BLaER1 treated with 17β-estradiol and CSF1 and Interleukin-3, amounts not matched to agents 10 nM and 100 nM (cell line): ENCODE results near the gene RAB20.

Experiments
- H3K27ac ChIP-seq, 11 experiments: shearing (Covaris generic); formaldehyde crosslinking; 2 replicates each; pipeline ENCODE4 v1.8.1; 2022
- H3K27me3 ChIP-seq, 11 experiments: shearing (Covaris generic); formaldehyde crosslinking; 2 replicates each; pipeline ENCODE4 v1.8.1; 2022
- H3K36me3 ChIP-seq, 11 experiments: shearing (Covaris generic); formaldehyde crosslinking; 2 replicates each; pipeline ENCODE4 v1.8.1; 2022
- H3K4me1 ChIP-seq, 10 experiments: shearing (Covaris generic); formaldehyde crosslinking; 2 replicates each; pipeline ENCODE4 v1.8.1; 2022
- H3K4me2 ChIP-seq, 11 experiments: shearing (Covaris generic); formaldehyde crosslinking; 2 replicates each; pipeline ENCODE4 v1.8.1; 2022
- H3K4me3 ChIP-seq, 10 experiments: shearing (Covaris generic); formaldehyde crosslinking; 2 replicates each; pipeline ENCODE4 v1.8.1; 2022
- H3K9ac ChIP-seq, 11 experiments: shearing (Covaris generic); formaldehyde crosslinking; 2 replicates each; pipeline ENCODE4 v1.8.1; 2022
- H3K9me3 ChIP-seq, 11 experiments: shearing (Covaris generic); formaldehyde crosslinking; replicated peaks in 1 of 11; 2 replicates each; pipeline ENCODE4 v1.8.1; 2022
- H4K20me1 ChIP-seq, 11 experiments: shearing (Covaris generic); formaldehyde crosslinking; 2 replicates each; pipeline ENCODE4 v1.8.1; 2022
- Cebpa-rat ChIP-seq, 11 experiments: shearing (Covaris generic); IDR thresholded peaks; 2 replicates each; pipeline ENCODE4 v1.8.1; 2022

The RAB20 gene

GRCh38 chr13:110521296-110521680 lies 40.2 kb downstream of the RAB20 start:
- Histone ChIP-seq H3K27ac (peak overlapping the region; percentile 86 to 96 (median 93)), H3K9ac (peak overlapping the region; percentile 76 to 90 (median 81)), H3K27me3 (no peaks in the 10 kb centered on the region), H3K4me1 (peaks cover 100% of the 10 kb centered on the region in 10 experiments), H4K20me1 (peaks cover 0 to 24% (median 0%) of the 10 kb centered on the region in 11 experiments; a peak in 5 of 22 replicates), H3K4me2 (peak overlapping the region; percentile 90 to 100 (median 97)), H3K36me3 (peaks cover 0 to 70% (median 36%) of the 10 kb centered on the region in 11 experiments; a peak in 20 of 22 replicates), H3K9me3 (0 out of 22 replicates have a peak, but pooled peaks cover 0 to 3% (median 0%) of the 10 kb centered on the region in 11 experiments), H3K4me3 (peak overlapping the region in 7 of 10 experiments; percentile 43 to 67 (median 57); a peak in 11 of 20 replicates)
- no peak for TF ChIP-seq Cebpa-rat (IDR thresholded peaks at IDR 0.05)

DNA sequence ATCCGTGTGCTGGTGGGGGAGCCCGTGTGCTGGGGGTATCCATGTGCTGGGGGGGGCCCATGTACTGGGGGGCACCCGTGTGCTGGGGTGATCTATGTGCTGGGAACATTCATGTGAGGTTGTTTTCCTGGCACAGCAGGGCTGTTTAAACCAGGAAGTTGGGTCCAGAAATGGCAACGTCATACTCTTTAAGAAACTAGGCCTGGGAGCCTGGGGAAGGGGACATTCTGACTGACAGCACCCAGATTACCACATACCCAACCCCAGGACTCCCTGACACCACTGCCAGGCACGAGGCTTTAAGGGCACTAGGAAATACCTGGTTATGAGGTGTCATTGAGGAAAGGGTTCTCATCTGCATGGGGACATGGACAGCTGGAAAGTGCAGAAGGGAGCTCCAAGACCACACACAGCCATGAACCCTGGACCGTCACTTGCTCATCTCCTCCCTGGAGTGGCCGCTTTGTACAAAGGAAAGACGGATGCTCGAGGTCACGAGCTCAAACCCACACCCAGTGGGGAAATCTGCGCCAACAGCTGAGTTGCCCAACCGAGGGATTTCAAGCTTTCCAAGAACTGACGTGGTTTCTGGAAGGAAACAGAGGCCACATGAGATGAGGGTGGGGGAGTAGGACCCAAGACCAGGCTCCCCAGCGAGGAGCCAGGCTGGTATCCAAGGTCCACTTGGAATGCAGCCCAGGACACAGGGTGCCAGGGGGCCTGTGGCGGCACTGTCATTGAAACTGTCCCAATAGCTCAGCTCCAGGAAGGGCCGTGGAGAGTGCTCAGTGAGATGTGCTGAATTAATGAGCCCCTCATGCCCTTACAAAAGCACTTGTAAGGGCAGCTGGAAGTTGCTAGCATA lies 40.9 kb downstream of the RAB20 start:
- Histone ChIP-seq H4K20me1 (peaks cover 0 to 18% (median 0%) of the 10 kb centered on the region in 11 experiments; a peak in 5 of 22 replicates), H3K9me3 (peaks cover 0 to 7% (median 0%) of the 10 kb centered on the region in 11 experiments; a peak in 3 of 22 replicates), H3K9ac (peak overlapping the region; percentile 76 to 90 (median 81)), H3K27ac (peak overlapping the region; percentile 86 to 96 (median 93)), H3K4me2 (peak overlapping the region; percentile 90 to 100 (median 97)), H3K36me3 (peaks cover 0 to 71% (median 36%) of the 10 kb centered on the region in 11 experiments; a peak in 20 of 22 replicates), H3K27me3 (no peaks in the 10 kb centered on the region), H3K4me1 (peaks cover 99 to 100% (median 100%) of the 10 kb centered on the region in 10 experiments), H3K4me3 (peak overlapping the region in 7 of 10 experiments; percentile 2 to 67 (median 56); a peak in 12 of 20 replicates)
- TF ChIP-seq Cebpa-rat (IDR thresholded peaks at IDR 0.05): peak; percentile 91 to 99 (median 94)

DNA sequence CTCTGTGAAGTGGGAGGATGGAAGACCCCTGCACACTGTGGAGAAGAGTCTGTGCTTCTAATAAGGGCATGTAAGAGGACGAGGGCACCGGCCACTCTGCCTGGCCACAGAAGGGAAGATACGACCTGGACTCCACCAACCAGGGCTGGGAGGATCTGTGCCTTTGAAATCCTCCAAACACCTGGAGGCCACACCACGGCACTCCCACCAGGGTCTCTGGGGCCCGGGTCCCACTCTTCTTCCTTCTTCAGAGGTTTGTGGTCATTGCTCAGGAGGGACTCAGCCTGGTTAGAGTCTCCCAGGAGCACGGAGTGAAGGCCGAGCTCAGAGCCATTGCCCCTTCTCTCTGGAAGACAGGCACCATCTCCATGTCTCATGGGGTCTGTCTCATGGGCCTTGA lies 42.0 kb downstream of the RAB20 start:
- Histone ChIP-seq H3K36me3 (peaks cover 0 to 80% (median 38%) of the 10 kb centered on the region in 11 experiments; a peak in 20 of 22 replicates), H3K9me3 (peaks cover 0 to 18% (median 8%) of the 10 kb centered on the region in 11 experiments; a peak in 5 of 22 replicates), H3K27ac (peak overlapping the region; percentile 86 to 96 (median 93)), H3K4me3 (peak overlapping the region in 2 of 10 experiments; percentile 12 to 17; a peak in 3 of 20 replicates), H3K4me1 (peaks cover 91 to 100% (median 98%) of the 10 kb centered on the region in 10 experiments), H4K20me1 (peaks cover 0 to 6% (median 0%) of the 10 kb centered on the region in 11 experiments; a peak in 2 of 22 replicates), H3K4me2 (peak overlapping the region; percentile 90 to 100 (median 97)), H3K27me3 (no peaks in the 10 kb centered on the region), H3K9ac (peak overlapping the region; percentile 76 to 90 (median 81))
- TF ChIP-seq Cebpa-rat (IDR thresholded peaks at IDR 0.05): no peak

GRCh38 chr13:110519046-110519445 lies 42.5 kb downstream of the RAB20 start:
- TF ChIP-seq Cebpa-rat (IDR thresholded peaks at IDR 0.05): no peak
- H3K27ac ChIP-seq: peak overlapping the region in 10 of 11 experiments; percentile 86 to 96 (median 93); a peak in 14 of 22 replicates
- H3K9me3 ChIP-seq: peaks cover 0 to 18% (median 8%) of the 10 kb centered on the region in 11 experiments; a peak in 5 of 22 replicates
- peaks cover 0 to 4% (median 0%) of the 10 kb centered on the region in 11 experiments; a peak in 2 of 22 replicates for H4K20me1 ChIP-seq
- peak overlapping the region in 6 of 11 experiments; percentile 78 to 90 (median 82); a peak in 8 of 22 replicates for H3K9ac ChIP-seq
- no peaks in the 10 kb centered on the region for H3K27me3 ChIP-seq
- H3K36me3 ChIP-seq: peaks cover 0 to 83% (median 38%) of the 10 kb centered on the region in 11 experiments; a peak in 20 of 22 replicates
- H3K4me2 ChIP-seq: peak overlapping the region; percentile 90 to 100 (median 97)
- no peak overlapping the region; a peak in 1 of 20 replicates for H3K4me3 ChIP-seq
- peaks cover 87 to 100% (median 95%) of the 10 kb centered on the region in 10 experiments for H3K4me1 ChIP-seq

GRCh38 chr13:110518571-110518970 lies 43.0 kb downstream of the RAB20 start:
- TF ChIP-seq Cebpa-rat (IDR thresholded peaks at IDR 0.05): no peak
- peak overlapping the region; percentile 90 to 100 (median 97) for H3K4me2 ChIP-seq
- no peaks in the 10 kb centered on the region for H3K27me3 ChIP-seq
- H3K27ac ChIP-seq: peak overlapping the region in 10 of 11 experiments; percentile 9 to 96 (median 61); a peak in 19 of 22 replicates
- no peaks in the 10 kb centered on the region; a peak in 1 of 22 replicates for H4K20me1 ChIP-seq
- H3K9me3 ChIP-seq: peaks cover 0 to 18% (median 8%) of the 10 kb centered on the region in 11 experiments; a peak in 5 of 22 replicates
- H3K4me3 ChIP-seq: no peak overlapping the region
- peak overlapping the region in 5 of 11 experiments; percentile 6 to 29 (median 23); a peak in 5 of 22 replicates for H3K9ac ChIP-seq
- H3K4me1 ChIP-seq: peaks cover 82 to 98% (median 94%) of the 10 kb centered on the region in 10 experiments
- peaks cover 0 to 81% (median 33%) of the 10 kb centered on the region in 11 experiments; a peak in 20 of 22 replicates for H3K36me3 ChIP-seq

GRCh38 chr13:110518226-110518525 lies 43.3 kb downstream of the RAB20 start:
- peaks cover 0 to 77% (median 29%) of the 10 kb centered on the region in 11 experiments; a peak in 20 of 22 replicates for H3K36me3 ChIP-seq
- H3K9ac ChIP-seq: peak overlapping the region in 7 of 11 experiments; percentile 6 to 50 (median 23); a peak in 12 of 22 replicates
- peaks cover 0 to 18% (median 8%) of the 10 kb centered on the region in 11 experiments; a peak in 5 of 22 replicates for H3K9me3 ChIP-seq
- no peaks in the 10 kb centered on the region for H4K20me1 ChIP-seq
- no peak overlapping the region for H3K4me3 ChIP-seq
- H3K4me2 ChIP-seq: peak overlapping the region; percentile 90 to 100 (median 97)
- TF ChIP-seq Cebpa-rat (IDR thresholded peaks at IDR 0.05): no peak
- H3K27ac ChIP-seq: peak overlapping the region in 10 of 11 experiments; percentile 9 to 96 (median 61); a peak in 19 of 22 replicates
- no peaks in the 10 kb centered on the region for H3K27me3 ChIP-seq
- H3K4me1 ChIP-seq: peaks cover 79 to 95% (median 91%) of the 10 kb centered on the region in 10 experiments

GRCh38 chr13:110517505-110518225 lies 43.9 kb downstream of the RAB20 start:
- Histone ChIP-seq H3K27me3 (no peaks in the 10 kb centered on the region), H3K4me1 (peaks cover 79 to 95% (median 91%) of the 10 kb centered on the region in 10 experiments), H3K9me3 (peaks cover 0 to 18% (median 8%) of the 10 kb centered on the region in 11 experiments; a peak in 5 of 22 replicates), H3K36me3 (peaks cover 0 to 72% (median 24%) of the 10 kb centered on the region in 11 experiments; a peak in 20 of 22 replicates), H3K4me2 (peak overlapping the region; percentile 90 to 100 (median 97)), H3K27ac (peak overlapping the region; percentile 7 to 96 (median 57); a peak in 19 of 22 replicates), H3K9ac (peak overlapping the region in 7 of 11 experiments; percentile 6 to 50 (median 23); a peak in 12 of 22 replicates), H4K20me1 (no peaks in the 10 kb centered on the region), H3K4me3 (no peak overlapping the region)
- peak in 3 of 11 experiments; percentile 39 to 50 (median 44); a peak in 2 of 22 replicates for TF ChIP-seq Cebpa-rat (IDR thresholded peaks at IDR 0.05)

DNA sequence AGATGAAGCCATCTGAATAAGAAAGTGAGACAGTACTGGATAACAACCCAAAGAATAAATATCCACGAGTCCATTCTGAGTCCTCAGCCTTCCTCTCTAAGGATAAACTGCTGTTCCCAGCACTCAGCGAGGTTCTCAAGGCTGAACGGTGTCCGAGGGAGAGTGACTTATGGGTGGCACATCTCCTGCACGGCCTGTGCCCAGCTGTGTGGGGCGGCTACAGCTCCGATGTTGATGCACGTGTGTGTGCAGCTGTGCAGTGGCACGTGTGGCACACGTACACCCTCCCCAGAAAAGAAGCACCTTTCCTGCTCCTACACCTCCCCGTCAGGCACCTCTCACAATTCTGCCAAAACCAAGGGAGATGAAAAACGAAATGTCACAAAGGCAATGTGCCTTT lies 45.0 kb downstream of the RAB20 start:
- Histone ChIP-seq H4K20me1 (no peaks in the 10 kb centered on the region), H3K4me2 (peak overlapping the region; percentile 10 to 99 (median 93); a peak in 14 of 22 replicates), H3K4me1 (peaks cover 79 to 95% (median 91%) of the 10 kb centered on the region in 10 experiments), H3K36me3 (peaks cover 0 to 67% (median 24%) of the 10 kb centered on the region in 11 experiments; a peak in 20 of 22 replicates), H3K27me3 (no peaks in the 10 kb centered on the region), H3K9ac (no peak overlapping the region), H3K4me3 (no peak overlapping the region), H3K9me3 (peaks cover 0 to 18% (median 8%) of the 10 kb centered on the region in 11 experiments; a peak in 5 of 22 replicates), H3K27ac (peak overlapping the region in 3 of 11 experiments; percentile 22 to 96 (median 23); a peak in 3 of 22 replicates)
- no peak for TF ChIP-seq Cebpa-rat (IDR thresholded peaks at IDR 0.05)
